Activated T-helper 17 cell treated with anti-CD3 and anti-CD28 coated beads, Interleukin-2, amount 50 U/mL, for 72 hours (primary cell): ENCODE data around the gene TNRC6C. TPM values are rescaled to one million over a fixed set of nuclear protein-coding genes. Genes with fewer than 3 reads are reported as not detected.

ENCODE experiments used
- ATAC-seq: fragments of 150-1000 bp; cut with Tn5 transposase; replicated peaks from 2 replicates; pipeline ENCODE4 v1.10.0; 2021; ENCODE audit warnings: mild to moderate bottlenecking, moderate library complexity
- H3K27ac Mint-ChIP-seq: one replicate; pipeline ENCODE4 v1.8.0; 2022; ENCODE audit warnings: mixed read lengths
- H3K27me3 Mint-ChIP-seq: one replicate; pipeline ENCODE4 v1.8.0; 2022; ENCODE audit warnings: mixed read lengths
- H3K36me3 Mint-ChIP-seq: one replicate; pipeline ENCODE4 v1.8.0; 2022; ENCODE audit warnings: low read depth, mild to moderate bottlenecking, mixed read lengths
- H3K4me1 Mint-ChIP-seq: one replicate; pipeline ENCODE4 v1.8.0; 2022; ENCODE audit warnings: mixed read lengths
- H3K4me3 Mint-ChIP-seq: one replicate; pipeline ENCODE4 v1.8.0; 2022; ENCODE audit warnings: mild to moderate bottlenecking, mixed read lengths
- H3K9me3 Mint-ChIP-seq: one replicate; pipeline ENCODE4 v1.8.0; 2022; ENCODE audit warnings: mixed read lengths
- total RNA-seq, 2 donors: library from RNA; stranded (reverse); gene quantifications; one replicate each; pipeline ENCODE4 v1.2.3, GENCODE V29; 2022

Gene TNRC6C
- total RNA-seq: 10 to 100 TPM; 15.6 to 19.1 TPM

GRCh38 chr17:77957857-77958715 is at the start of gene TNRC6C:
TNRC6C (plus strand) TSS chr17:77958703; CDS start chr17:78004207, 45,504 bp downstream.
- Mint-ChIP-seq H3K27me3 (peaks cover 3% of the 10 kb centered on the region), H3K36me3 (peaks cover 6% of the 10 kb centered on the region), H3K4me1 (peaks cover 21% of the 10 kb centered on the region), H3K9me3 (no peaks in the 10 kb centered on the region), H3K27ac (peak within 1 kb of the TSS; percentile 84), H3K4me3 (peak within 1 kb of the TSS; percentile 96)
- peak; percentile 95 for ATAC-seq

GRCh38 chr17:77909236-77909635 is 49.3 kb upstream of the TNRC6C start:
- peaks cover 4% of the 10 kb centered on the region for H3K4me1 Mint-ChIP-seq
- no peak for ATAC-seq
- no peak overlapping the region for H3K27ac Mint-ChIP-seq
- no peak overlapping the region for H3K4me3 Mint-ChIP-seq
- H3K36me3 Mint-ChIP-seq: no peaks in the 10 kb centered on the region
- no peaks in the 10 kb centered on the region for H3K9me3 Mint-ChIP-seq
- peaks cover 4% of the 10 kb centered on the region for H3K27me3 Mint-ChIP-seq

GRCh38 chr17:77909816-77910215 is 48.7 kb upstream of the TNRC6C start:
- Mint-ChIP-seq H3K36me3 (no peaks in the 10 kb centered on the region), H3K27ac (no peak overlapping the region), H3K27me3 (peaks cover 8% of the 10 kb centered on the region), H3K4me3 (no peak overlapping the region), H3K9me3 (no peaks in the 10 kb centered on the region), H3K4me1 (peaks cover 4% of the 10 kb centered on the region)
- ATAC-seq: no peak

- H3K27ac Mint-ChIP-seq: no peak overlapping the region
- ATAC-seq: no peak
- peaks cover 7% of the 10 kb centered on the region for H3K4me1 Mint-ChIP-seq
- peaks cover 37% of the 10 kb centered on the region for H3K27me3 Mint-ChIP-seq
- H3K4me3 Mint-ChIP-seq: no peak overlapping the region
- H3K36me3 Mint-ChIP-seq: no peaks in the 10 kb centered on the region
- H3K9me3 Mint-ChIP-seq: no peaks in the 10 kb centered on the region
Observed at GRCh38 chr17:77914385-77915254, 43.9 kb upstream of the TNRC6C start.

- no peaks in the 10 kb centered on the region for H3K9me3 Mint-ChIP-seq
- ATAC-seq: no peak
- H3K27me3 Mint-ChIP-seq: peaks cover 37% of the 10 kb centered on the region
- H3K36me3 Mint-ChIP-seq: no peaks in the 10 kb centered on the region
- no peak overlapping the region for H3K4me3 Mint-ChIP-seq
- peaks cover 7% of the 10 kb centered on the region for H3K4me1 Mint-ChIP-seq
- no peak overlapping the region for H3K27ac Mint-ChIP-seq
Observed at GRCh38 chr17:77915594-77916021, 42.9 kb upstream of the TNRC6C start.

- H3K4me3 Mint-ChIP-seq: no peak overlapping the region
- H3K9me3 Mint-ChIP-seq: no peaks in the 10 kb centered on the region
- ATAC-seq: no peak
- no peaks in the 10 kb centered on the region for H3K36me3 Mint-ChIP-seq
- no peak overlapping the region for H3K27ac Mint-ChIP-seq
- H3K27me3 Mint-ChIP-seq: peaks cover 37% of the 10 kb centered on the region
- peaks cover 7% of the 10 kb centered on the region for H3K4me1 Mint-ChIP-seq
Observed at GRCh38 chr17:77916264-77916663, 42.2 kb upstream of the TNRC6C start.

GRCh38 chr17:77916703-77917481 is 41.6 kb upstream of the TNRC6C start:
- H3K27ac Mint-ChIP-seq: no peak overlapping the region
- H3K27me3 Mint-ChIP-seq: peaks cover 37% of the 10 kb centered on the region
- peak overlapping the region; percentile 35 for H3K4me3 Mint-ChIP-seq
- ATAC-seq: no peak
- peaks cover 7% of the 10 kb centered on the region for H3K4me1 Mint-ChIP-seq
- no peaks in the 10 kb centered on the region for H3K9me3 Mint-ChIP-seq
- no peaks in the 10 kb centered on the region for H3K36me3 Mint-ChIP-seq

- Mint-ChIP-seq H3K27me3 (peaks cover 32% of the 10 kb centered on the region), H3K36me3 (no peaks in the 10 kb centered on the region), H3K4me3 (no peak overlapping the region), H3K9me3 (no peaks in the 10 kb centered on the region), H3K4me1 (peaks cover 7% of the 10 kb centered on the region), H3K27ac (no peak overlapping the region)
- no peak for ATAC-seq
Observed at GRCh38 chr17:77919276-77919675, 39.2 kb upstream of the TNRC6C start.

- no peaks in the 10 kb centered on the region for H3K4me1 Mint-ChIP-seq
- no peaks in the 10 kb centered on the region for H3K9me3 Mint-ChIP-seq
- no peak overlapping the region for H3K4me3 Mint-ChIP-seq
- H3K36me3 Mint-ChIP-seq: no peaks in the 10 kb centered on the region
- H3K27me3 Mint-ChIP-seq: peaks cover 5% of the 10 kb centered on the region
- no peak overlapping the region for H3K27ac Mint-ChIP-seq
- no peak for ATAC-seq
Observed at GRCh38 chr17:77923135-77923534, 35.4 kb upstream of the TNRC6C start.

GRCh38 chr17:77923776-77924513 is 34.6 kb upstream of the TNRC6C start:
- Mint-ChIP-seq H3K4me1 (peaks cover 1% of the 10 kb centered on the region), H3K27me3 (peaks cover 3% of the 10 kb centered on the region), H3K4me3 (no peak overlapping the region), H3K9me3 (no peaks in the 10 kb centered on the region), H3K27ac (no peak overlapping the region), H3K36me3 (no peaks in the 10 kb centered on the region)
- ATAC-seq: no peak

GRCh38 chr17:77924757-77925336 is 33.7 kb upstream of the TNRC6C start:
- H3K36me3 Mint-ChIP-seq: no peaks in the 10 kb centered on the region
- no peaks in the 10 kb centered on the region for H3K9me3 Mint-ChIP-seq
- H3K4me1 Mint-ChIP-seq: peaks cover 10% of the 10 kb centered on the region
- no peaks in the 10 kb centered on the region for H3K27me3 Mint-ChIP-seq
- H3K27ac Mint-ChIP-seq: no peak overlapping the region
- no peak for ATAC-seq
- H3K4me3 Mint-ChIP-seq: no peak overlapping the region

GRCh38 chr17:77925831-77926543 is 32.5 kb upstream of the TNRC6C start:
- no peak overlapping the region for H3K27ac Mint-ChIP-seq
- no peak for ATAC-seq
- H3K9me3 Mint-ChIP-seq: no peaks in the 10 kb centered on the region
- no peaks in the 10 kb centered on the region for H3K36me3 Mint-ChIP-seq
- H3K4me1 Mint-ChIP-seq: peaks cover 11% of the 10 kb centered on the region
- H3K27me3 Mint-ChIP-seq: no peaks in the 10 kb centered on the region
- H3K4me3 Mint-ChIP-seq: no peak overlapping the region

GRCh38 chr17:77926981-77927380 is 31.5 kb upstream of the TNRC6C start:
- H3K4me1 Mint-ChIP-seq: peaks cover 11% of the 10 kb centered on the region
- H3K27me3 Mint-ChIP-seq: no peaks in the 10 kb centered on the region
- H3K36me3 Mint-ChIP-seq: no peaks in the 10 kb centered on the region
- no peak overlapping the region for H3K4me3 Mint-ChIP-seq
- no peak for ATAC-seq
- H3K9me3 Mint-ChIP-seq: no peaks in the 10 kb centered on the region
- H3K27ac Mint-ChIP-seq: peak overlapping the region; percentile 44
